ENCODE data around the gene DTL.

GRCh38 chr1:212091438-212092121, 56.0 kb downstream of the DTL start:
- TF ChIP-seq EP300 (IDR thresholded peaks at IDR 0.05; ENCODE audit: borderline replicate concordance): no peak
- TF ChIP-seq YY1 (IDR thresholded peaks at IDR 0.05; ENCODE audit: low read depth): no peak
- no peak for TF ChIP-seq MAX (IDR thresholded peaks at IDR 0.05)
- TF ChIP-seq TCF12 (IDR thresholded peaks at IDR 0.05; ENCODE audit: low read depth): no peak
- no peak for TF ChIP-seq NFIC (IDR thresholded peaks at IDR 0.05)
- TF ChIP-seq TAF1 (IDR thresholded peaks at IDR 0.05; ENCODE audit: low read depth): no peak
- TF ChIP-seq RAD21 (IDR thresholded peaks at IDR 0.05; ENCODE audit: low read depth): no peak
- no peak for TF ChIP-seq TEAD4 (IDR thresholded peaks at IDR 0.05)
